ENCODE data around the gene ADAM29.
"Not testable (repeated sequence)": the region's sequence is repeated elsewhere in the genome, so short reads cannot be mapped to it uniquely, and the experiment has no call there.

Gene ADAM29

DNA sequence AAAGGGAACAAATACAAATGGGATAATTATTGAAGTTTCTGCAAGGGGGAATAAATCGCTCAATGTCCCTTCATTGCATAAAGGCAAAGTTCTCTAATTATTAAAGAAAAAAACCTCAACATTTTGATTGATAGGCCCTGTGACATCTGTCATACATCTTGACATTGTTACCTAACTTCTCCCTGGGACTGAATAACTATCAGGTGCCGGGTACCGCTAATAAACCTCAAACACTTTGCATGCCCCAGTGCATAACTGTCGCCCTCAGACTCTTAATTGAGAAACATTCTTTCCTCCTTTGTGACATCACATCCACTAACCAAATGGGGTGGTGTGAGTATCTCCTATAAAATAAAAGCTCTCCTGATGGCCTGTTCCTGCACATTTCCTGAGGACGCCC, at the start of gene ADAM29:
Gene ADAM29, plus strand, starts transcription at position 301 of the 400 bp plus-strand sequence. CDS start 57,168 bp downstream, outside the sequence.
- no peak for DNase-seq

DNA sequence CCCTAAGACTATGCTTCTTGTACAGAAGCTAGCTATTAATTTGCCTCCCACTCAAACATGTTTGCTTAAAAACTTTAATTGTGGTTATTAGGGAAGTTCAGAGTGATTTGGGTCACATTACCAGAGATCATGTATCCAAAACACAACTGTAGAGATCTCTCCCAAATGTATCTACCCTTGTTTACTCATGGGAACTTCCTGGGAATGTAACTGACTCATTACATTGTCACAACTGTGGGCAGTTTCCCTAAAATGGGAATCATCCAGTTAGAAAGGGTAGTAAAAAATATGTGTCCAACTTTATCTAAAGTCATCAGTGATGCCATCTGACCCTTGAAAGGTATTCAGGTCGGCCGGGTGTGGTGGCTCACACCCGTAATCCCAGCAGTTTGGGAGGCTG, 48.8 kb upstream of the ADAM29 start:
- no peak for DNase-seq

DNA sequence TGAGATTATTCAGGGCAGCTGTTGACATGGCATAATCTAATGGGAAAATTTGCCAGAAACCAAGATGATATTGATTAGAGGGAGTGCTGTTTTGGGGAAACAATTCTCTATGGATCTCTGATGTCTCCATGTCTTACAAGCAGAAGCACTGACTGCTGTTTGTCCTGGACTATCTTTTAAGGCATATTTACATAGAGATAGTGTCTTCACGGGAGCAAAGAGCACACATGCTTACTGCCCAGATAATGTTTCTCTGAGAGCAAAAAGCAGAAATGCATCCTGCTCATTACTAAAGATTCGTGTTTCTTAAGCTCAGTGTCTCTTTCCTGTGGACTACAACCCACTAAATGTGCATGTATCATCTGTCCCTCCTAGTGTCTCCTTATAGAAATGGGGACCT, 47.8 kb upstream of the ADAM29 start:
- DNase-seq: no peak

DNA sequence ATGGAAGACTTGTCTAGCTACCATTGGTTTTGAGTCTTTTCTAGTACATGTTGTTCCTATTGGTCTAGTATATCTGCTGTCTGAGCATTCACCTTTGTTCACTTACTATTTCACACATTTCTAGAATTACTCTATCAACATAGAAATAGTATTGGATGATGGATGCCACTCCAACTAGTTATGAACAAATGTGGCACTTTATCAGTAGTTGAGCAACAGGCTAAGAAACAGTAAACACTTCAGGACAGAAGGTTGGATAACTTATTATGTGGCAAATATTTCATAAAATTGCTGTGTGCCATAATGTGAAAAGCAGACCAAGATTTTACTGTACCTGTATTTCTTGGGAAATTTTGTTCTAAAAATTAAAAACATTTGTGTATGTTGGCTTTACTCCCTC, 46.8 kb upstream of the ADAM29 start:
- no peak for DNase-seq

DNA sequence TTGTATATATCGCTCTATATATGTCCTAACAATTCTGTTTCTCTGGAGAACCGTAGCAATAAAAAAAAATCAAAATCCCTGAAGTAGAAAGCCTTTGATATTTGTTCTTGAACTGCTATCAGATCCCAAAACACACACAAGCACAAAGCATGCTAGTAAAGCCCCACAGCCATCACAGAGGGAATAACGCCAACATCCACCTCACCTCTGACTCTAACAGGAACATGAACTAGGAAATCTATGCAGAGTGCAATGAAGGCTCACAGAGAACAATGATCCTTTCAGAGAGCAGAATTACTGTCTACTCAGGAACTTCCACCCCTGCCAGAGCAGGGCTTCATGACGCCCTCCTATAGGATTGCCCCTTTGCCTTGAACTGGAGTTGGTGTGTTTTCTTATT, 45.0 kb upstream of the ADAM29 start:
- not testable (repeated sequence) for DNase-seq

DNA sequence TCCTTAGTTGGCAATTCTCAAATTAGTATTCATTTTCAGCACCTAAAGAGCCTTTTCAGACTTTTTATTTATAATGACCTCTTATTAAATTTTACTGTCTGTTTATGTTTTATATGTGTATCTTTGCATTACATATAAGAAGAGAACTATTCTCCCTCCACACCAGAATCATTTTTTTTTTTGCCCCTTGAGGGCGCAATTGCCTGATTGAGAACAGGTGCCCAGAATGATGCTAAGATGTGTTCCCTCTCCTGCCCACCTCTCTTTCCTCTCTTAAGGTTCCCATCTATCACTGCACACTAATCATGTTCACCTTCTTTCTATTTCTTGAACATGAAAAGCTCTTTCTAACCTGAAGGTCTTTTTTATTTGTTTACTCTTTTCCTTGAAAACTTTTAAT, 44.2 kb upstream of the ADAM29 start:
- no peak for DNase-seq

DNA sequence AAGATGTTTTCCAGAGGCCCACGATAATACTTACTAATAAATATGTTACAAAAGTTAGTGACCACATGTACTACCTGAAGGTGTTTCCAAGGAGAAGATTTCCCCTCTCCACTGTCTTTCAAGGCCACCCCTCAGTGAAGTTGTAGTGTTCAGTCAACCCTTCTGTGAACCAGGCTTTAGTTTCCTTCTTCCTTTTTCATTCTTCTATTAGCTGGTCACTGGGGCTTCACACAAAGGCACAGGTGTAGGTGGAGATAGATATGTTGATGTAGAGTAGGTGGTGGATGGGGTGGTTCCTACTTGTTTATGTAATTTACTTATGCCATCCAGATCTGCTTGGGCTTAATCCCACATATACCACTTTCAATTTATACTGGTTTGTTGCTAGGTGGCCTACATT, 43.3 kb upstream of the ADAM29 start:
- no peak for DNase-seq

DNA sequence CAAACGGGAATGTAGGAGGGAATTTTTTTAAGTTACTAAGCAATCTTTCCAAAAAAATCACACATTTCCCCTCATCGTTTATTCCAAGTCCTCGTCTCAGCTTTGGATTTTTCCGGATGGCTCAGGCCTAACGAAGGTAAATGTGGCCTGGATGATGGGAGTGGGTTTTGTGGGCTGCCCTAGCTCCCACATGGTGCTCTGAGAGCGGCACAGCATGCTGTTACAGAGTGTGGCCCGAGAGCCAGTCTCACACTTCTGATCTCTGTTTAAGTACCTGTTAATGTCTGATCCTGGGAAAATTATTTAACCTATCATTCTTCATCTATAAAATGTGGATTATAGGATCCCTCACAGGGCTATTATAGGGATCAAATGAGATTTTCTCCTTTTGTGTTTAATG, 38.2 kb upstream of the ADAM29 start:
- DNase-seq: no peak

DNA sequence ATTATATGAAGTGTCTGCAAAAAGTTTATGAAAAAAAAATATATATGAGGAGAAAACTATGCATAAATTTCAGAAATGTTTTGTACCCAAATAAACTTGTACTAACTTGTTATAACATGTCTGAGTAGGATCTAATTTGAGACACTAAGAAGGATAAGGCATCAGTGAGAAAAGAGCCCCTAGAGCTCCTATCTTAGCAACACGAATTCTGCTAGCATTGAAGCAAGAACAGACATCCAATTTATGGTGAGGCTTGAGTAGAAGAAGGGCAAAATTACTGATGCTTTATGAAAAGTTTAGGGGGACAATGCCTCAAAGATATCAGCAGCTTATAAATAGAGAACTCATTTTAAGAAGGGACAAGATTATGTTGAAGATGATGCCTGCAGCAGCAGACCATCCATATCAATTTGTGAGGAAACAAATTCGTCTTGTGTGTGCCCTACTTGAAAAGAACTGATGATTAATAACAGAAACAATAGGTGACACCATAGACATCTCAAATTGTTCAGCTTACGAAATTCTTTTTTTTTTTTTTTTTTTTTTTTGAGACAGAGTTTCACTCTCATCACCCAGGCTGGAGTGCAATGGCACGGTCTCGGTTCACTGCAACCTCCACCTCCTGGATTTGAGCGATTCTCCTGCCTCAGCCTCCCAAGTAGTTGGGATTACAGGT, 35.7 kb upstream of the ADAM29 start:
- no peak for DNase-seq

DNA sequence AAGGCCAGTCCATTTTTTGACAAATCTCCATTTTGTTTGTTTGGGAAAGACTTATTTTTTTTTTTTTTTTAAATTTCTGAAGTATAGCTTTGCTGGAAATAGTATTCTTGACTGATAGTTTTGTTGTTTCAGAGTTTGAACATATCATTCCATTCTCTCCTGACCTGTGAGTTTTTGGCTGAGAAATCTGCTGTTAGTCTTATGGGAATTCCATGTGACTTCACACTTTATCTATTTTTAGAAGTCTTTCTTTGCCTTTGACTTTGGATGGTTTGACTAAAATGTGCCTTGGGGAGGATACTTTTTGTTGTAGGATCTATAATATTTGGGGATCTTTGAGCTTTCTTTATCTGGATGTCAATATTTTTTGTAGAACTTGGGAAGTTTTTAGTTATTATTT, 10.7 kb upstream of the ADAM29 start:
- DNase-seq: no peak

DNA sequence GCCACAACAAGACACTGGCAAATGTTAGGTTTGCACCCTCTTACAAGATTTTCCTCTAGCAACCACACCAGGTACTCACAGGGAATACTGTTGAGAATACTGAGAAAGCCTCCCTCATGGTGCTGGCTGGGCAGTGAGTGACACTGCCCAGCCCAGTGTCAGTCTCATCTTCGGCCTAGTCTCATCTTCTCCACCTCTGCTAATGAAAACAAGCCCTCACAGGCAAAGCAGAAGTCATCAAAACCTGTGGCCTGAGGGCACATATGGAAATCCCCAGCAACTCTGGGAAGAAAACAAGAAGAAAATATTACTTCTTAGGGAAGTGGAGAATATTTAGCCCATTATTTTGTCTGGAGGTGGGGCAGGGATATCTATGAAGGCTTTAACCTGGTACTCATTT, 7.9 kb upstream of the ADAM29 start:
- no peak for DNase-seq

DNA sequence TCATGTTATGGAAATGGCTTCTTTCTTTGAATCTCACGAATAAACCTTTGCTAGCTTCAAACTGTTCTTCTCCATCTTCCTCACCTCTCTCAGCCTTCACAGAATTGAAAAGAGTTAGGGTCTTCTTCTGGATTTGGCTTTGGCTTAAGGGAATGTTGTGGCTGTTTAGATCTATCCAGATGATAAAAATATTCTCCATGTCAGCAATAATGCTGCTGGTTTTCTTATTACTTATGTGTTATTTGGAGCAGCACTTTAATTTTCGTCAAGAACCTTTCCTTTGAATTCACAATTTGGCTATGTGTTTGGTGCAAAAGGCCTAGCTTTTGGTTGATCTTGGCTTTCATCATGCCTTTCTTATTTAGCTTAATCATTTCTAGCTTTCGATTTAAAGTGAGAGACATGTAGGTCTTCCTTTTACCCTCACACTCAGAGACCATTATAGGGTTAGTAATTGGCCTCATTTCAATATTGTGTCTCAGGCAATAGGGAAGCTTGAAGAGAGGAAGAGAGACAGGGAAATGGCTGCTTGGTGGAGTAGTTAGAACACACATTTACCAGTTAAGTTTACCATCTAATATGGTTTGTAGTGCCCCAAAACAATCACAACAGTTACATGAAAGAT, 5.1 kb upstream of the ADAM29 start:
- no peak for DNase-seq

DNA sequence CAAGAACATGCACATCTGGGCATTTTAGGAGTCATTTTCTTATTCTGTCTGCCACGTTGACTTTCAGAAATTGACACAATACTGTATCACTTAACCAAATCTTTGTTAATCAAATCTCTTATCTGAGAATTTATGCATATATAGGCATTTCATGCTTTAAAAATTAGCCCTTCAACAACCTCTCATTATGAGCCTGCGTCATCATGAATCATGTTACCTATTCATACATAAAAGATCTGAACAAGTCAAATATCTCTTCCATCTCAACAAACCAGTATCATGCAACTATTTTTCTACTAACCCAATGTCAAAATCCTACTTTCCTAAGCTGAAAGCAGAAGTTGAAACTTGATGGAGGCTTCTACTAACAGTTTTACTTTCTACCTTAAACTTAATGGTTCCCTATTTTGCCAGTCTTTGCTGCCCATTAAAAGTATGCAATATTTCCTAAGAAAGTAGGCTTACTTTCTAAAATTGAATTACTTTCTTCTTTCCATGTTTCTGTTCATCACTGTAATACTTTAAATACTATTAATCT, 1.8 kb downstream of the ADAM29 start:
- DNase-seq: no peak

DNA sequence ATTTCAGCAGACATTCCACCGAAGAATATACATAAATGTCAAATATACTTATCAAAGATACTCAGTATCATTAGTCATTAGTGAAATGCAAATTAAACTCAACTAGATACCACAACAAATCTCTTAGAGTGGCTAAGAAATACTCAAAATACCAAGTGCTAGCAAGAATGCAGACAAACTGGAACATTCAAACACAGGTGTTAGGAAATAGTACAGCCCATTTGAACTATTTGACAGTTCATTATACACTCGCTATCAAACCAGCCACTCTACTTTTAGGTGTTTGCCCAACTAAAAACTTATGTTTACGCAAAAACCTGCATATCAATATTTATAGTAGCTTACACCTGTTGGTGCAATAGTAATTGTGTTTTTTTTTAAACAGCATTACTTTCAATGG, 8.8 kb downstream of the ADAM29 start:
- DNase-seq: no peak

DNA sequence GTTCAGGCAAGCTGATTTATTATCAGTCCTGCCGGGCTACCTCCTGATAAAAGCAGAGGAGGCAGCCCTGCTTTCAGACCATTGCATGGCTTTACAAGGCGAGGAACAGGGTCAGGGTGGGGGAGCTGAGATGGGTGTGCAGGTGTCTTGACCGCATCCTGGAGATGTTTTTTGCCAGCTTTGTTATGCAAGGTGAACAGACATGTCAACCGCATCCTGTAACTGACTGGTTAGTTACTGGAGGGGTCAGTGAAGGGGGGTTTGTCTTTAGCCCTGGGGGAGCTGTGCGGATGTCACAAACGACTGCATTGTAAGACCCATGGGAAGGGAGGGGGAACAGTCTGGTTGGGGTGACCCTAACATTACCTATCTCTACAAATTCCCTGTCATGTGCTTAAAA, 10.0 kb downstream of the ADAM29 start:
- peak in 1 of 2 donors; percentile 5 for DNase-seq

DNA sequence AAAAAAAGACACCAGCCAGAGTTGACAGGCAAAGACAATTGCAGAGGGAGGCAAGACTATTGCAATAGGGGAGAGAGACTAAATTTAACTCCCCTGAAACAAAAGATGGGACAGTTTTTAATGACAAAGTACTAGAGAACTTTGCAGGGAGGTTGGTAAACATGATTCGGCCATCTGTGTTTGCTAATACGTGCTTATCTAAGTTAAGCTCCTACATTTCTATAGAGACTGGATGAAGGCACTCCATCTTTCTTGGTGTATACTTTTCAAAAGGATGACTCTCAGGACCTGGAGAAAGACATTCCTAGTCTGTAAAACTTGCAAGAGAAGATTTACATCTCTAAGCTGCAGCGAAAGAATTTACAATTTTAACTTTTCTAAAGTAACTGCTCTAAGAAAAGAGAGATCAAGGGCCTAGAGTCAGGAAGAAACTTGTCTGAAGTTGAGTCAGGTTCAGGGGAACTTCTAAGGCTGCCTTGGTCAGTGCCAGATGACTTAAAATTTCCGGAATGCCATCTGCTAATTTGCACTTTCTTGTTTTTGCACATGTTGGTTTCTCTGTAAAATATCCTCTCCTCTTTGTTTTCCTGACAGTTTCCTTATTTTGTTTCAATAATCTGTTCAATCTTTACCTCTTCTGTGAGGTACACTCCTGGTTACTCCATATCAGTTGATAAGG, 10.6 kb downstream of the ADAM29 start:
- no peak for DNase-seq

DNA sequence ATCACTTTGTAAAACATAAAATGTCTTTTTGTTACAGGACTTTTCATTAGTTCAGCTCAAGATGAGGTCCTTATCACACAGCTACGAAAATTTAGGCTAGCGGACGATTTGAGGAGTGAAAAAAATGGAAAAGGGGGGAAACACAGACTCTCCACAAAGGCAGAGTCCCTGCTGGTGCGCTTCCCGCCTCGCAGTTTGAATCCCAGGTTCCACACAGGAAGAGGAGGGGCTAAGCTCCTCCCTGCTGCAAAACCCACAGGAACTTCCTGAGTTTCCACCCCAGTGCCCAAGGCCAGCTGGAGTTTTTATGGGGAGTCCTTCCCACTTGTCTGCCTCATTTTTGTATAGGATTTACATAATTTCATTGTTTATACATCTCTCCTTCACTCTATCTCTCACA, 11.2 kb downstream of the ADAM29 start:
- no peak for DNase-seq

DNA sequence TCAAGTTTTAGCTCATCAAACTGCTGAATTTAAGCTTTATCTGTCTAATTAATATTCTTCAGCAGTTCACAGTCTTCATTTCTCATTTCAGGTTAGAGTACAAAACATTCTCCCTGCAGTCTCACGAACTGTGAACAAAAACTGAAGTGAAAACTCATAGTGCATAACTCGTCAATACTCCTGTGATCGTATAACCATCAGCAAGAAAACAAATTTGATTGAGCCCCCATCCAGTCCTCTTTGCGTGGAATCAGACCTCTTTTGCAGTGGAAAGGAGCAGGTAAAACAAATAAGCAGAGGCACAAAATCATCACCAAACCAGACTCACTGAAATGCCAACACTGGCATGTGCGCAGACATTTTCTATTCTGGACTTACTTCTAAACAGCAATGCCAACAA, 12.7 kb downstream of the ADAM29 start:
- no peak for DNase-seq

DNA sequence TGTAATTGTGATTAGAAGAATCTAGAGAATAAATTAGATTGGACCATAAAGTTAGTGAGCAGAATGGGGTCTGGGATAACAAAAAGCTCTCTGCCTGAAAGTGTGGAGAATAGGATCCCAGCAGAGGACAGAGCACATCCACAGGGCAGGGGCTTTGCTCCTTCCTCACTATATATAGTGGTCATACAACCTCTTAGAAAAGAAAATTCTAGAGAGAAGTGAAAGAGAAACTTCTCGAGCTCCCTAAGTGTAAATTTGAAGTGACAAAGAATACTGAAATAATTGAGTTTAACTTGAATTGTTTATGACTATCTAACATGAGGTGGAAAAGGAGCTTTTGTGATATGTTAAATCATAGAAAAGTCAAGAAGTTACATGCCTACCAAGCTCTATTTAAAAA, 14.9 kb downstream of the ADAM29 start:
- DNase-seq: no peak

DNA sequence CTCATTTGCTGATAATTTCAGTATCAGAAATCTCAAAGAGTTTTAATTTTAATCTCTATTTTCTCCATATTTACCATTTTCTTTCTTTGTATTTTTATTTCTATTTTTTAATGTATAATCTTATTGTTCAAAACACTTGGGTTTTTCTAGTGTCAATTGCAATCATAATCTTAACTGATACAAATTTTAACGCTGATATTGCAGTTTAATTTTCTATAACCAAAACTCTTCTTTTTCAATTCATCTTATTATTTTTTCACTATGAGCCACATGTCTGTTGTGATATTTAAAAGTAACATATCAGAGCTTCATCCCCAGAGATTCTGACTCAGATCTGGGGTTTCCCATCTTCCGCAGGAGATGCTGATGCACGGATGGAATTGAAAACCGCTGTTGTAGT, 16.2 kb downstream of the ADAM29 start:
- DNase-seq: no peak

DNA sequence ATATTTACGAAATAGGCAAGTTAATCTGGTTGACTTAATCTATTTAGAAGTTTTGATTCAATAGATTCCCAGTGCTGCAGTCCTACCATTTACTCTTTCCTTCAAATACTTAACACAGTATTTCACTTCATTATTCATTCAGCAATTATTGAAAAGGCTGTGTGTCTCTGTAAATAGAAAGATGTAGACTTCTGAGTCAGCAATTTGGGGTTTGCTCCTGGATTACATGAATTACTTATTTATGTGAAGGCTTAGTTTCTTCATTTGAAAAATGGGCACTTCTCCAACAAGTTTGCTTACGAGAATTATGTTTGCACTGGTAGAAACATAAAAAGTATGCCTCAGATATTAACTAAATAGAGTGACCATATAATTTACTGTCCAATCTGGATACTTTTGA, 17.4 kb downstream of the ADAM29 start:
- DNase-seq: no peak

DNA sequence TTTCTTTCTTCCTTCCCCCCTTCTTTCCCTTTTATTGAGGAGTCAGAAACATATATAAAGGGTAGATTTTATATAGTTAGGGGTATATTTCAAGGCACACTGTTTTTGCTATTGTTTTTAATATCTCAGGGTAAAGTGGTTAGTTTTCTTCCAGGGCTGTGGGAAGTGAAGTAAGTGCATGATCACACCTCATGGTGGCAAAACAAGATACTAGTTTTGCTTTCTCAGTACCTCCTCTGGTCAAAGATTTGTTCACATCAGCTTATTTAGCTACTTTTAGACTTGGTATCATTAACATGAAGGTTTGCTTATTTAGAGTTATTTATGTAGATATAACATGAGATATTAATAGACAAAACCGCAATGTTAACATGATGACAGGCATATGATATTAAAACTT, 21.8 kb downstream of the ADAM29 start:
- no peak for DNase-seq

DNA sequence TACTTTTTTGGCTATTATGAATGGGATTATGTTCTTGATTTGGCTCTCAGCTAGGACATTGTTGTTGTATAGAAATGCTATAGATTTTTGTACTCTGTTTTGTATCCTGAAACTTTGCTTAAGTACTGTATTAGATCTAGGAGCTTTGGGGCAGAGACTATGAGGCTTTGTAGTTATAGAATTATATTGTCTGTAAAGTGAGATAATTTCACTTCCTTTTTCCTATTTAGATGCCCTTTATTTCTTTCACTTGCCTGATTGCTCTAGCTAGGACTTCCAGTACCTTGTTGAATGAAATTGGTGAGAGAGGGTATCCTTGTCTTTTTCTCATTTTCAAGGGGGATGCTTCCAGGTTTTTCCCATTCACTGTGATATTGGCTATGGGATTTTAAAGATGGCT, 28.1 kb downstream of the ADAM29 start:
- DNase-seq: no peak

DNA sequence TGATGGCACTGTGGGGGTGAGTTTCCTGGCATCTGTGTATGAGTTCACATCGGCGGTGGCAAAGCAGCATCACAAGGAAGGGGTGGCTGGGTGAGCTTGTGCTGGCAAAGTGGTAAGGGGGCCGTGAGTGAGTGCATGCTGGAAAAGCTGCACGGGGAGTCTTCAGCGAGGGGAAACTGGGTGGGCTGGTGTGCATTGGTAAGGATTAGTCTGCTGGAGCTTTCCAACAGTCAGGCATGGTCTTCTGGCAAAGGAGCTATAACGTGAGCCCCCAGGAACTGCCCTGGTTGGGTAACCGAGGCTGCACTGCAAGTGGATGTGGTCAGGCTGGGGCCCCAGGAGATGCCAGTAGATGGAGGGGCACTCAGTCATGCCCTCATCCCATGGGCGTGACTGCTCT, 30.7 kb downstream of the ADAM29 start:
- no peak for DNase-seq
